Dedifferentiated amniotic fluid mesenchymal stem cell (primary cell): ENCODE results near the gene PTPRE.

ENCODE experiments used
- DNase-seq: peaks from one replicate; pipeline ENCODE4 v3.0.0-alpha.2; 2016; ENCODE audit errors: extremely low spot score

The PTPRE gene

GRCh38 chr10:127882801-127883459, 24.0 kb upstream of the PTPRE start:
- DNase-seq: no peak

GRCh38 chr10:127883516-127883915, 23.4 kb upstream of the PTPRE start:
- DNase-seq: no peak

GRCh38 chr10:127884501-127884900, 22.4 kb upstream of the PTPRE start:
- DNase-seq: no peak

- no peak for DNase-seq
Observed at GRCh38 chr10:127886371-127887051, 20.4 kb upstream of the PTPRE start.

- DNase-seq: no peak
Observed at GRCh38 chr10:127887541-127888415, 19.1 kb upstream of the PTPRE start.

- no peak for DNase-seq
Observed at GRCh38 chr10:127888521-127889312, 18.2 kb upstream of the PTPRE start.

- DNase-seq: no peak
Observed at GRCh38 chr10:127889605-127890195, 17.2 kb upstream of the PTPRE start.

GRCh38 chr10:127890216-127890615, 16.7 kb upstream of the PTPRE start:
- DNase-seq: no peak

- no peak for DNase-seq
Observed at GRCh38 chr10:127890832-127891334, 16.0 kb upstream of the PTPRE start.

GRCh38 chr10:127892743-127893142, 14.2 kb upstream of the PTPRE start, which contains the start of gene CLRN3:
Gene CLRN3, minus strand, starts transcription at chr10:127892941. Its CDS starts 157 bp downstream, at chr10:127892784.
- DNase-seq: no peak

GRCh38 chr10:127894146-127894545, 12.8 kb upstream of the PTPRE start:
- DNase-seq: no peak

- DNase-seq: no peak
Observed at GRCh38 chr10:127896590-127896989, 10.3 kb upstream of the PTPRE start.

GRCh38 chr10:127897177-127897576, 9.7 kb upstream of the PTPRE start:
- DNase-seq: no peak

- no peak for DNase-seq
Observed at GRCh38 chr10:127899766-127900387, 7.0 kb upstream of the PTPRE start.

- no peak for DNase-seq
Observed at GRCh38 chr10:127903789-127904188, 3.1 kb upstream of the PTPRE start.

- no peak for DNase-seq
Observed at GRCh38 chr10:127904311-127905000, 2.4 kb upstream of the PTPRE start.

- DNase-seq: no peak
Observed at GRCh38 chr10:127905001-127905847, 1.7 kb upstream of the PTPRE start.

- DNase-seq: no peak
Observed at GRCh38 chr10:127905848-127906261, 1.0 kb upstream of the PTPRE start.
